Measurements from ENCODE around the gene OSBPL10. TPM values are rescaled to one million over a fixed set of nuclear protein-coding genes. Genes with fewer than 3 reads are reported as not detected.

Gene OSBPL10
- total RNA-seq, 1 donor, result 29.0 TPM

DNA sequence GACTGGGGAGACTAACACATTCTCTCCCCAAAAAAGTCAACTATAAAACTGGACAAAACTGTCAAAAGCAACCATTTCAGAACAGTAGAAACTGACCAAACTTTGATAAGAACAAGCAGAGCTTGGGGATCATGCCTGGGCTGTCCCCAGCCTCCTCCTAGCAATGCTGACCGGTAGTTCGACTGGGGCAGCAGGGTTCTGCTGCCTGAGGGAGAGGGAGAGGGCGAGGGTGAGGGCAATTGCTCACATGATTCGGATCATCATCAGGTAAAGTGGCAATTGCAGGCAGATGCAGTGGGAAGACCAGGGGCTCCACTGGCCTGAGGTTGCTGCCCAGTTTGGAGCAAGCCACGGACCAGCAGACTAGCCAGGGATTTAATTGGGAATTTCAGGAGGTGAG is 88.6 kb downstream of the OSBPL10 start:
- Histone ChIP-seq H3K4me2 (ENCODE audit: insufficient read depth, low read length) (no peak overlapping the region), H3K4me3 (ENCODE audit: insufficient read depth, low read length) (no peak overlapping the region), H3K27me3 (ENCODE audit: insufficient read depth, low read length) (no peaks in the 10 kb centered on the region), H2AFZ (ENCODE audit: low read length) (no peak overlapping the region), H3K9me3 (ENCODE audit: low read depth, low read length) (no peaks in the 10 kb centered on the region), H3K27ac (ENCODE audit: low read depth, low read length) (no peak overlapping the region), H3K4me1 (ENCODE audit: insufficient read depth, low read length) (no peaks in the 10 kb centered on the region), H3K79me2 (ENCODE audit: insufficient read depth, low read length) (no peaks in the 10 kb centered on the region), H3K36me3 (ENCODE audit: insufficient read depth, low read length) (no peaks in the 10 kb centered on the region), H4K20me1 (ENCODE audit: insufficient read depth, low read length) (peaks cover 5% of the 10 kb centered on the region)
- no peak for DNase-seq (ENCODE audit: insufficient read length, low spot score, missing footprints)
- no peak for TF ChIP-seq CTCF (IDR thresholded peaks at IDR 0.05; ENCODE audit: extremely low read depth, low read depth, low read length)

DNA sequence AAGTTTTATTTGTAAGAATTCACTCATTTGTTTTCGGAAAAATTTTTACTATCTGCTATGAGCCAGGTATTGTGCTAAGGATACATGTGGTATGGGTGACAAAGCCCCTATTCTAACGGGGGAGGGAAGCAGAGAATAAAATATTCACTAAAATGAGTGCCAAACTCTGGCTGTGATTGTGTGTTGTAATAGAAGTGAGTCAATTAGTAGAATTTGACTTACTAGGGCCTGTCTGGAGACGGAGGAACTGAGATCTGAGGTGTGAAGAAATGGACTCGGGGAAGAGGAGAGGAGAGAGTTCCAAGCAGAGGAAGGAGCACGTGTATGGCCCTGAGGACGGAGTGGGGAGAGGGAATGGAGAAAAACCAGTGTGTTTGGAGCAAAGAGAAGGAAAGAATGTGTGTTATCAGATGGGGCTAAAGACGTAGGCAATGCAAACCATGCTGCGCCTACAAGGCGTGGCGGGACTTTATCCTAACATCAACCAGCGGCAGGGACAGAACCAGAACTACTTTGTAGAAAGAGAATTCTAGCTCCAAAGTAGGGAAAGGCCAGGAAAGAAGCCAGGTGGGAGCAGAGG is 89.1 kb downstream of the OSBPL10 start:
- Histone ChIP-seq H3K27ac (ENCODE audit: low read depth, low read length) (no peak overlapping the region), H3K27me3 (ENCODE audit: insufficient read depth, low read length) (no peaks in the 10 kb centered on the region), H3K36me3 (ENCODE audit: insufficient read depth, low read length) (no peaks in the 10 kb centered on the region), H3K4me2 (ENCODE audit: insufficient read depth, low read length) (no peak overlapping the region), H4K20me1 (ENCODE audit: insufficient read depth, low read length) (peaks cover 5% of the 10 kb centered on the region), H3K79me2 (ENCODE audit: insufficient read depth, low read length) (no peaks in the 10 kb centered on the region), H3K9me3 (ENCODE audit: low read depth, low read length) (no peaks in the 10 kb centered on the region), H3K4me3 (ENCODE audit: insufficient read depth, low read length) (no peak overlapping the region), H3K4me1 (ENCODE audit: insufficient read depth, low read length) (no peaks in the 10 kb centered on the region), H2AFZ (ENCODE audit: low read length) (no peak overlapping the region)
- no peak for DNase-seq (ENCODE audit: insufficient read length, low spot score, missing footprints)
- TF ChIP-seq CTCF (IDR thresholded peaks at IDR 0.05; ENCODE audit: extremely low read depth, low read depth, low read length), result no peak

DNA sequence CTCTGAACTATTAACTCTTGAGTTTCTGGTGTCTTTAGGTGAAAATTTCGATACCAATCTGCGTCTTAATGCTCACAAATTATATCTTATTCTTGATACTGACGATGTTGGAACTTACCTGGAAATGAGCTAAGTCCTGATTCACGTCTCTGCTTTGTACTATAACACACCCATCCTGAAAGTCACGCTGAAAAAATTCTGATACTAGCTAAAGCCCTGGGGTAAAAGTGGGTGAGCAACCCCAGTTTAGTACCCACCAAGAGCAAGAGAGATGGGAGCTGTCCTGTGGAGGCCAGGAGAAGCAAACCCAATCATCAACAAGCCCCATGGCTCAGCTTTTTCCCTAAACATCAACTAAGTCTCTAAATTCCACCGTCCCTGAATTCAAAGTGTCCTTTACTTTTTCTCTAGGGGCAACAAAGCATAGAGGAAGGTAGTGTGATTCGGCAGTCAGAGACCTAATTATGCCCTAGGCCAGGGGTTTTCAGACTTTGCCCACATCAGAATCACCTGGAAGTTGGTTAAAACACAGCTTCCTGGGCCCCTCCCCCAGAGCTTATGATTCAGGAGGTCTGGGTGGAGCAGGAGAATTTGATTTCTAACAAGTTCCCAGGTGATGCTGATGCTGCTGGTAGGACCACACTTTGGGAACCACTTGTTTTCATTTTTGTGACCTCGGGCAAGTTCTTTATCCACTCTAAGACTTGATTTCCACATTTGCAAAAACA is 90.2 kb downstream of the OSBPL10 start:
- Histone ChIP-seq H3K4me1 (ENCODE audit: insufficient read depth, low read length) (no peaks in the 10 kb centered on the region), H3K79me2 (ENCODE audit: insufficient read depth, low read length) (no peaks in the 10 kb centered on the region), H3K27ac (ENCODE audit: low read depth, low read length) (no peak overlapping the region), H2AFZ (ENCODE audit: low read length) (no peak overlapping the region), H4K20me1 (ENCODE audit: insufficient read depth, low read length) (peaks cover 2% of the 10 kb centered on the region), H3K4me3 (ENCODE audit: insufficient read depth, low read length) (no peak overlapping the region), H3K4me2 (ENCODE audit: insufficient read depth, low read length) (no peak overlapping the region), H3K27me3 (ENCODE audit: insufficient read depth, low read length) (no peaks in the 10 kb centered on the region), H3K36me3 (ENCODE audit: insufficient read depth, low read length) (no peaks in the 10 kb centered on the region), H3K9me3 (ENCODE audit: low read depth, low read length) (no peaks in the 10 kb centered on the region)
- no peak for TF ChIP-seq CTCF (IDR thresholded peaks at IDR 0.05; ENCODE audit: extremely low read depth, low read depth, low read length)
- no peak for DNase-seq (ENCODE audit: insufficient read length, low spot score, missing footprints)

DNA sequence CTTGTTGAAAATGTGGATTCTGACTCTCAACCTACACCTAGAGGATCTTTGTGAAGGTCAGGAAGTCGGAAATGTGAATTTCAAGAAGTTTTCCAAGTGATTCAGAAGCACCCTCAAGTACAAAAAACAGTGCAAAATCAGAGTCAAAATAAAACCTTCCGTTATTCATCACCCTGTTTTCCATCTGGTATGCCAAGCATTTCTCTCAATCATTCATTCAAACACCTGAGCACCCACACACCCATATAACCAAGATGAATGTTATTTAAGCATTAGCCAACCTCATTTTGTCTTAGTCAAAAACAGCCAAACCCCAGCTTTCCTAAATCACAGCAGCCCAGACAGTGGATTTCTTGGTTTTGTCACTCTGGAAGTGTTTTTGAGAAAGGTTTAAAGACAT is 91.1 kb downstream of the OSBPL10 start:
- Histone ChIP-seq H3K79me2 (ENCODE audit: insufficient read depth, low read length) (no peaks in the 10 kb centered on the region), H3K9me3 (ENCODE audit: low read depth, low read length) (no peaks in the 10 kb centered on the region), H3K4me1 (ENCODE audit: insufficient read depth, low read length) (no peaks in the 10 kb centered on the region), H3K4me3 (ENCODE audit: insufficient read depth, low read length) (no peak overlapping the region), H3K36me3 (ENCODE audit: insufficient read depth, low read length) (no peaks in the 10 kb centered on the region), H3K27ac (ENCODE audit: low read depth, low read length) (no peak overlapping the region), H2AFZ (ENCODE audit: low read length) (no peak overlapping the region), H3K4me2 (ENCODE audit: insufficient read depth, low read length) (no peak overlapping the region), H3K27me3 (ENCODE audit: insufficient read depth, low read length) (no peaks in the 10 kb centered on the region), H4K20me1 (ENCODE audit: insufficient read depth, low read length) (peaks cover 6% of the 10 kb centered on the region)
- DNase-seq (ENCODE audit: insufficient read length, low spot score, missing footprints), result no peak
- no peak for TF ChIP-seq CTCF (IDR thresholded peaks at IDR 0.05; ENCODE audit: extremely low read depth, low read depth, low read length)
